ENCODE data around the gene DCTN5.

Gene DCTN5

GRCh38 chr16:23666571-23667354 is 25.5 kb downstream of the DCTN5 start:
- DNase-seq, result no peak

- no peak for DNase-seq
These were observed 26.0 kb downstream of the DCTN5 start for GRCh38 chr16:23667355-23667659.

GRCh38 chr16:23668225-23668624 is 27.0 kb downstream of the DCTN5 start:
- no peak for DNase-seq

- no peak for DNase-seq
These were observed 27.6 kb downstream of the DCTN5 start for GRCh38 chr16:23668873-23669272.

GRCh38 chr16:23670137-23670776 is 29.0 kb downstream of the DCTN5 start:
- no peak for DNase-seq

- DNase-seq, result peak; percentile 50
These were observed 32.8 kb downstream of the DCTN5 start for GRCh38 chr16:23673971-23674614.

- peak; percentile 35 for DNase-seq
These were observed 35.7 kb downstream of the DCTN5 start for GRCh38 chr16:23676924-23677480.

GRCh38 chr16:23678430-23679273 is 37.4 kb downstream of the DCTN5 start, which contains the start of gene PLK1:
TSS of gene PLK1 (plus strand) at chr16:23678889. CDS start at chr16:23678933, 44 bp downstream.
- DNase-seq, result peak; percentile 96

- peak; percentile 81 for DNase-seq
These were observed 38.2 kb downstream of the DCTN5 start for GRCh38 chr16:23679274-23679985.

GRCh38 chr16:23679986-23680336 is 38.7 kb downstream of the DCTN5 start:
- DNase-seq, result no peak

GRCh38 chr16:23682181-23682580 is 40.9 kb downstream of the DCTN5 start:
- DNase-seq, result no peak

- no peak for DNase-seq
These were observed 42.2 kb downstream of the DCTN5 start for GRCh38 chr16:23683487-23683886.

GRCh38 chr16:23687034-23687808 is 46.0 kb downstream of the DCTN5 start:
- no peak for DNase-seq

- no peak for DNase-seq
These were observed 48.3 kb downstream of the DCTN5 start for GRCh38 chr16:23689442-23690187.

- DNase-seq, result no peak
These were observed 49.7 kb downstream of the DCTN5 start for GRCh38 chr16:23690771-23691482.

- DNase-seq, result no peak
These were observed 50.4 kb downstream of the DCTN5 start for GRCh38 chr16:23691483-23692189.

GRCh38 chr16:23692190-23692837 is 51.0 kb downstream of the DCTN5 start:
- DNase-seq, result no peak

- DNase-seq, result no peak
These were observed 53.0 kb downstream of the DCTN5 start for GRCh38 chr16:23694265-23694643.

All from islet precursor cell (in vitro differentiated cells).